HG03442 (cell line): Measurements from ENCODE around the gene ARVCF.

Source experiments
- ATAC-seq: cut with Tn5 transposase; IDR thresholded peaks from one replicate; pipeline ENCODE4 v1.9.1; 2021; ENCODE audit warnings: mild to moderate bottlenecking, moderate library complexity; ENCODE audit not compliant: unreplicated experiment

ARVCF gene, protein sequence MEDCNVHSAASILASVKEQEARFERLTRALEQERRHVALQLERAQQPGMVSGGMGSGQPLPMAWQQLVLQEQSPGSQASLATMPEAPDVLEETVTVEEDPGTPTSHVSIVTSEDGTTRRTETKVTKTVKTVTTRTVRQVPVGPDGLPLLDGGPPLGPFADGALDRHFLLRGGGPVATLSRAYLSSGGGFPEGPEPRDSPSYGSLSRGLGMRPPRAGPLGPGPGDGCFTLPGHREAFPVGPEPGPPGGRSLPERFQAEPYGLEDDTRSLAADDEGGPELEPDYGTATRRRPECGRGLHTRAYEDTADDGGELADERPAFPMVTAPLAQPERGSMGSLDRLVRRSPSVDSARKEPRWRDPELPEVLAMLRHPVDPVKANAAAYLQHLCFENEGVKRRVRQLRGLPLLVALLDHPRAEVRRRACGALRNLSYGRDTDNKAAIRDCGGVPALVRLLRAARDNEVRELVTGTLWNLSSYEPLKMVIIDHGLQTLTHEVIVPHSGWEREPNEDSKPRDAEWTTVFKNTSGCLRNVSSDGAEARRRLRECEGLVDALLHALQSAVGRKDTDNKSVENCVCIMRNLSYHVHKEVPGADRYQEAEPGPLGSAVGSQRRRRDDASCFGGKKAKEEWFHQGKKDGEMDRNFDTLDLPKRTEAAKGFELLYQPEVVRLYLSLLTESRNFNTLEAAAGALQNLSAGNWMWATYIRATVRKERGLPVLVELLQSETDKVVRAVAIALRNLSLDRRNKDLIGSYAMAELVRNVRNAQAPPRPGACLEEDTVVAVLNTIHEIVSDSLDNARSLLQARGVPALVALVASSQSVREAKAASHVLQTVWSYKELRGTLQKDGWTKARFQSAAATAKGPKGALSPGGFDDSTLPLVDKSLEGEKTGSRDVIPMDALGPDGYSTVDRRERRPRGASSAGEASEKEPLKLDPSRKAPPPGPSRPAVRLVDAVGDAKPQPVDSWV

DNA sequence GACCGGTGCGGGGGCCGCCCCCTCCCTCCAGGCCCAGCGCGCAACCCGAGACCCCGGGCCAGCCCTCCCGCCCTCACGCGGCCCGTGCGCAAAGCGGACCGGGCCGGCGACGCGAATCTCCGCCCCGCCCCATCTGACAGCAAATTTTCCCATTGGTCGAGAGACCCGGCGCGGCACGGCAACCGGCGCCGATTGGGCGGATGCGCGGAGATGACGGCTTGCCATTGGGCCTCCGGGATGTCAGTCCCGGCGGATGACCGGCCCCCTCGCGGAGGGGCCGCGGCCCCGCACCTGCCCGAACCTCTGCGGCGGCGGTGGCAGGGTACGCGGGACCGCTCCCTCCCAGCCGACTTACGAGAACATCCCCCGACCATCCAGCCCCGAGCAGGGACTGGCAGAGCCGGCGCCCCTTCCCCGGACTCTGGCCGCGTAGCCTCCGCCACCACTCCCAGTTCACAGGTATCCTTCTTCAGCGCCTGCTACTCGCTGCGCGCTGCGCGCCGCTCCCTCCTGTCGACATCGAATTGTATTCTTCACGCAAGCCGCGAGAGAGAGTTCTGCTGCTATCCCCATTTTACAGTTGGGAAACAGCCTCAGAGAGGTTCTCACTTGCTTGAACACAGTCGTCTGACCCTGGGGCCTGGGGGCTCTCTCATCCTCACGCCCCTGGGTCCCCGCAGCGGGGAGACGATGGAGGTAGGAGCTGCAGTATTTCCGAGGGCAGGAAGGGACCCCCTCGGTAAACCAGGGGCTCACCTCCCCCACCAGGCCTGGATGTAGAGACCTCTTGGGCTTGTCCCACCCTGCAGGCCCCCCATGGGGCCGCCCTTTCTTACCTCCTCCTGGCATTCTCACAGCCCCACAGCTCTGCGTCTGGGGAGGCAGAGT lies at the start of gene ARVCF:
Gene ARVCF, minus strand, starts transcription at position 90 of the 888 bp plus-strand sequence. CDS start 26,029 bp downstream, outside the sequence.
- ATAC-seq, result peak; percentile 38

DNA sequence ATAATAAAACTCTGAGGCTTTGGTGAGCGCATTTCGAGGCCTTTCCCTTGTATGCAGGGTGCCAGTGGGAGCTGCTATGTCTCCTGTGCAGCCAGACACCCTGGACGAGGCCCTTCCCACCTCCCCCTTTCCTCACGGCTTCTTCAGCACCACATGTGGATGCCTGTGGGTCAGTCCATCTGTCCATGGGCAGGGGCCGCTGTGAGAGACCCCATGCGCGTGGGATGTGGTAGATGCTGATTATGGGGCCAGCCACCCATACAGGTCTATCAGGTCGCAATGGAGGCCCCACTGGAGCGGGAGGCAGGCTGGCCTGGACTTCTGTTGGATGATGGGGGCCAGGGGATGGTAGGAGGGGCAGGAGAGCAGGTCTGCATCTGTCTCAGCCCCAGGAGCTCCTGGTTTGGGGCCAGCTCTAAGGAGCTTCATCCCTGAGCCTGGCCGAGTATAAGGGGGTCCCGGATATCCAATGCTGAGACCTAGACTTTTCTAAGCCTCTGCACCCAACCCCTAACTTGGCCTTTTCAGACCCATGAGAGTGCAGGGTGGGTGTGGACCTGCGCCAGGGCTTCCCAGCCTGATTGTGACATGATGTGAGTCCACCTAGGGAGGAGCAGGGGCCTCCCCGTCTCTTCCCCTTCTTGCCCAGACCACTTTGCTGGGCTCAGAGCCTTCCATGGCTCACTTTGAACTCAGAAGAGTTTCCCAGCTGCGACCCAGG lies 49.4 kb upstream of the ARVCF start:
- no peak for ATAC-seq

DNA sequence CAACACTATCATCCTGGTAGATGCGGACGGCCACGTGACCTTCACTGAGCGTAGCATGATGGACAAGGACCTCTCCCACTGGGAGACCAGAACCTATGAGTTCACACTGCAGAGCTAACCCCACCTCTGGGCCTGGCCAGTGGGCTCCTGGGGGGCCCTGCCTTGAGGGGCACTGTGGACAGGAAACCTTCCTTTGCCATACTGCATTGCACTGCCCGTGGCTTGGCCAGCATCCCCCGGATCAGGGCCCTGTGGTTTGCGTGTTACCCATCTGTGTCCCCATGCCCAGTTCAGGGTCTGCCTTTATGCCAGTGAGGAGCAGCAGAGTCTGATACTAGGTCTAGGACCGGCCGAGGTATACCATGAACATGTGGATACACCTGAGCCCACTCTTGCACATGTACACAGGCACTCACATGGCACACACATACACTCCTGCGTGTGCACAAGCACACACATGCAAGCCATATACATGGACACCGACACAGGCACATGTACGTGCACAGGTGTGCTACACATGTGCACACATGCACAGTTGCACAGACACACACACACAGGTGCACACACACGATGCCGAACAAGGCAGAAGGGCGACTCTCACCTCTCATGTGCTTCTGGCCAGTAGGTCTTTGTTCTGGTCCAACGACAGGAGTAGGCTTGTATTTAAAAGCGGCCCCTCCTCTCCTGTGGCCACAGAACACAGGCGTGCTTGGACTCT lies 48.1 kb upstream of the ARVCF start:
- ATAC-seq, result no peak

DNA sequence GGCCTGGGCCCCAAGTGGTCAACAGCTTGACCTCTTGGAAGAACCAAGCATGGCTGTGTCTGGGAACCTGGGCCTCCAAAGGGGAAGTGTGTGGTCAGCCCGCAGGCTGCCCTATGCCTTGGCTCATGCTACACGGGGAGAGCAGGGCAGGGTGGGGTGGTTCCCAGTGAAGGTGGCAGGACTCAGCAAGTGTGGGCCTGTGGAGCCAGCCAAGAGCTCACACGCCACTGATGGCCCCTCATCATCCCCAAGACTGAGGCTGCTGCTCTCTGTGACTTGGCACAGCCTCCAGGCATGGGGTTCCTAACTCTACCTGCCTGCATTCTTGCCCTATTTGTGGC lies 47.5 kb upstream of the ARVCF start:
- ATAC-seq, result no peak

DNA sequence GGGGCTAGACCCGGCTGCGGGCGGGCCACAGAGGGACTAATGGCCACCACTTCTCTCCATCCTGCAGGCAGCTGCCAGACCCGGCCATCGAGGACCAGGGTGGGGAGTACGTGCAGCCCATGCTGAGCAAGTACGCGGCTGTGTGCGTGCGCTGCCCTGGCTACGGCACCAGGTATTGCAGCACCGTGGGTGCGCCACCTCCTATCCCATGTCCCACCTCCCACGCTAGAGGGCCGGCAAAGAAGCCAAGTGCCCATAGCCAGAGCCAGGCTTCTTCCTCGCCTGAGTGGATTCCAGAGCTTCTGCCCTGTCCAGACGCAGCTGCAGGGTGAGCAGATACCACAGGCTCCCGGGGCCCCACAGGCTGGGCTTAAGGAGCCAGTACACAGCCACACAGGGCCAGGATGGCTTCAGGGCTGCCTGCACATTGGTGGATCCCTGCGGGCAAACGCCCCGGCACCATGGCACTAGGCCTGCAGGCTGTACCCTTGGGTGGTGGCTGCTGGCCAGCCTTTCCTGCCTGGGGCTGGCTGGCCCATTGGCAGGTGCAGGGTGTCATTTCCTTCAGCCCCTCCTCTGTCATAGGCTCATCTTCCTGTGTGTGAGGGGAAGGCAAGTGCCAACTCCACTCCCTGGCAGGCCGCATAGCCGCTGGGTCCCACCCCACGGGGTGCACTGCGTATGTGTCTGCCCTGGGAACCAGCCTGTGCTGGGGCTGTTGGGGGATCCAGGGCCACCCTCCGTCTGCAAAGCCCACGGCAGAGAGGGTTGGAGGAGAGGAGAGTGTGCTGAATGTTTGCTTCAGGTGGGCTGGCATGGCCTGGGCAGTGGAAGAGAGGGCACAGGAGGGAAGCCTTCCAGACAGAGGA lies 46.9 kb upstream of the ARVCF start:
- ATAC-seq, result no peak

DNA sequence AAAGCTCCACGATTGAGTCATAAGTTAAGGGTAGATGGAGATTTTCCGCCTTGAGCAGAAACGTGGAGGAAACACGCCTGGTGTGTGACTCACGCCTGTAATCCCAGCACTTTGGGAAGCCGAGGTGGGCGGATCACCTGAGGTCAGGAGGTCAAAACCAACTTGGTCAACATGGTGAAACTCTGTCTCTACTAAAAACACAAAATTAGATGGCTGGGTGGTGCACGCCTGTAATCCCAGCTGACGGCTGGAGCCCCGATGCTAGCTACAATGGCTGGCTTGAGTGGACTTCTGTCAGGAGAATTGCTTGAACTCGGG lies 46.1 kb upstream of the ARVCF start:
- no peak for ATAC-seq

DNA sequence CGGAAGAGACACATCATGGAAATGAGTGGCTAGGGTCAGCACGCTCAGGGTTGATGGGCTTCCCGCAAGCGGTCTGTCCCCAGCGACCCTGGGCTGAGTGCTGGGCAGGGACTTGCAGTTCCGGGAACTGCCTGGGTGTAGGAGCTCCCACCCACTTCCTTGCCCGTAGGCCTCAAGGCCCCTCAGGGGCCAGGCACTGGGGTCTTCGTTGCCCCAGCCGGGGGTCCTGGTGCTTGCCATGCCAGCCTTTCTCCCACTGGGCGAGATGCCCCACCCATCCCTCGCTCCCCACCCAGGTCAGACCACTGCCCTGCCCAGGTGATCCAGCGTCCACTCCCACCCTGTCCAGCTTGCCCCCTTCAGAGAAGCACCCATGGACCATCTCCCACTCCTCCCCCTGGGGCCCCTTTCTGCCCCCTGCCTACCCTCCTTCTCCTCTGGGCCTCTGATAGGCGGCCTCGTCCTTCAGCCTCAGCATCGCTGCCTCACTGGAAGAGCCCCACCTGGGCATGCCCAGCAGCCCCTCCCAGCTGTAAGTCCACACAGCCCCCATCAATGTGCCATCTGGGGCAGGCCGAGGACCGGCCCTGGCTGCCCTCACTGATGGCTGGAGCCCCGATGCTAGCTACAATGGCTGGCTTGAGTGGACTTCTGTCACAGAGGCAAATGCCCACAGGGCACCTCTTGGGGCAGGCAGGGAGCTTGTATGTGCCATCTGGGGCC lies 45.6 kb upstream of the ARVCF start:
- ATAC-seq, result no peak

DNA sequence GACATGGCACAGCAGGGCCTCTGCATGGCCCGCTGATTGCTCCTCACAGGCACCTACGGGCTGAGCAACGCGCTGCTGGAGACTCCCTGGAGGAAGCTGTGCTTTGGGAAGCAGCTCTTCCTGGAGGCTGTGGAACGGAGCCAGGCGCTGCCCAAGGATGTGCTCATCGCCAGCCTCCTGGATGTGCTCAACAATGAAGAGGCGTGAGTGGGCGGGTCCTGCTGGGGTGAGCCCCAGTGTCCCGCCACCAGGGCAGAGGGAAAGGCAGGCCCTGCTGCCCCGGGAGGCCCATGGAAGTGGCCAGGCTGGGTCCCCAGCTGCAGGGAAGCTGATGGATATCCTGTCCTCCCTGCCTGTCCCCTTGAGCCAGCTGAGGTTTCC lies 44.8 kb upstream of the ARVCF start:
- ATAC-seq, result no peak

DNA sequence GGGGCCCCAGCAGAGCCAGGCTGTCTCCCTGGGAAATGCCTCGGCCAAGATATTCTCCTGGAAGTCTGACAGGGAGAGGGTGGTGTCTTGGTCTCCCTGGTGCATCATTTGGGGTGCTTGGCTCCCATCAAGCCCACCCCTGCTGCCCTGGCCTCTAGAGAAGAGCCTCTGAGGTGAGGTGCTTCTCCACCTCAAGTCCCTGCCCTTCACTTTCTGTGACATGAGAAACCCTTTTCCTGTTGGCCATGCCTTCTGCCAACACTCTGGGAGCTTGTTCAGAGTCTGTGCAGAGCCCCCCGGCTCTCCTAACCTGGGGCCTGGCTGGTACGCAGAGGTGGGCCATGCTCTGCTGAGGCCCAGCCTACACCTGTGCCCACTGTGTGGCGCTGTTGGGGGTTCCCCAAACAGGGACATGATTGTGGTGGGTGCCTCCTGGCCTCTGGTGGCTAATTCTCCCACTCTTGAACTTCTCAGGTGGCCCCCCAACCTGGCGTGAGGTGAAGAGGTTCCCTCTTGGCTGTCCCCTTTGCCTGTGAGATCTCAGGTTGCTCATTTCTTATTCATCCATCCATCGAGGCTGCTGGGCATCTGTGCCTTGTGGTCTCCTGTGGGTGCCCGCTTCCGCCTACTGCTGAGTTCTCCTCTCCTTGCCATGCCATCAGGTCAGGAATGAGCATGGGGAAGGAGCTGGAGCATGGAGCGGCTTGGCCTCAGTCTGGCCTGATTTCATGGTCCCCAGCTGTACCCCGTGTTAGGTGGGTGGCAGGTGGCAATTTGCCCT lies 44.3 kb upstream of the ARVCF start:
- ATAC-seq, result no peak

DNA sequence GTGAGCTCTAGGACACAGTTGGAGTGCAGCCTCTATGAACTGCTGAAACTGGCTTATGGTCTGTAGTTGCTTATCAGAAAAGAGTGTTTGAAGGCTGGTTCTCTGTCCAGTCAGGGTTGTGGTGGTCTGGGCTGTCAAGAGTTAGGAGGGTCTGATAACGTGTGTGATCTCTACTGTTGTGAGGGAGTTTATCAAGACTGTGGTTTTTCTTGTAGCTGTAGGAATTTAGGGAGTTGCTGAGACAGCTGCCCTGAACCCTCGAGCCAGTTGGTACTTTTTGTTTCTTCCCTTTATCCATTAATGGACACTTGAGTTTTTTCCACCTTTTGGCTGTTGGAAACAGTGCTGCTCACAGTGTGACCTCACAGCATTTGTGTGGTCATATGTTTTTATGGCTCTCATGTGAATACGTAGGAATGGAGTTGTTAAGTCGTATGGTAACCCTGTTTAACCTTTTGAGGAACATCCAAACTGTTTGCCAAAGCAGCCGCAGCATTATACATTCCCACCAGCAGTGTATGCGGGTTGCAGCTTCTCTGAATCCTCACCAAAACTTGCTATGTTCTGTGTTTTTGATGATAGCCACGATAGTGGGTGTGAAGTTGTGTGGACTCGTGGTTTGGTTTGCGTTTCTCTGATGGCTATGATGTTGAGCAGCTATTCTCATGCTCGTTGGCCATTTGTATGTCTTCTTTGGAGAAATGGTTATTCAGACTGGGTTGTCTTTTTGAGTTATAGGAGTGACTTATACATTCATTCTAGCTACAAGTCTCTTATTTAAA lies 42.6 kb upstream of the ARVCF start:
- no peak for ATAC-seq

DNA sequence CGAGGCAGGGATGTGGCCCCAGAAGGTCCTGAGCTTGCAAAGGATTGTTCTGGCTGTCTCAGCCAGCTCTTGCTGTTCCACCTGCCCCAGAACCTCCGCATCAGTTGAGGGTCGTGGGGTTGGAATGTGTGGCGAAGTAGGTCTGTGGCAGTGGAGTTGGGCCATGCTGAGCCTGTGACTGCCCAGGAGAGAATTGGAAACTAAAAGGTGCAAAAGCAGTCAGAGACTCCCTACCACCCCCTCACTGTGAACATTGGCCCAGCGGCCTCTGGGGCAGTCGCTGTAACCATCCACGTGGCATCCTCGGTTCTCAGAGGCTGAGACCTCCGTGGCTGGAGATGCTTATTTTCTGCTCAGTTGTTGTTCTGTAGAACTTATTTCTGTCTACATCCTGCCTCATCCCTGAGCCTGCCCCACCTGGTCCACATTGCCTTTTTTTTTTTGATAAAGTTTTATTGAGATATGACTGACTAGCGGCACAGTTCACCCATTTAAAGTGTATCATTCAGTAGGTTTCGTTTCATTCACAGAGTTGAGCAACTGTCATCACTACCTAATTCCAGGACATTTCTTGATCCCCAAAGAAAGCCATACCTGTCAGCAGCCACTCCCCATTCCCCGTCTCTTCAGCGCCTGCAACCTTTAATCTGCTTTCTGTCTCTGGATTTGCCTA lies 41.1 kb upstream of the ARVCF start:
- ATAC-seq, result no peak

DNA sequence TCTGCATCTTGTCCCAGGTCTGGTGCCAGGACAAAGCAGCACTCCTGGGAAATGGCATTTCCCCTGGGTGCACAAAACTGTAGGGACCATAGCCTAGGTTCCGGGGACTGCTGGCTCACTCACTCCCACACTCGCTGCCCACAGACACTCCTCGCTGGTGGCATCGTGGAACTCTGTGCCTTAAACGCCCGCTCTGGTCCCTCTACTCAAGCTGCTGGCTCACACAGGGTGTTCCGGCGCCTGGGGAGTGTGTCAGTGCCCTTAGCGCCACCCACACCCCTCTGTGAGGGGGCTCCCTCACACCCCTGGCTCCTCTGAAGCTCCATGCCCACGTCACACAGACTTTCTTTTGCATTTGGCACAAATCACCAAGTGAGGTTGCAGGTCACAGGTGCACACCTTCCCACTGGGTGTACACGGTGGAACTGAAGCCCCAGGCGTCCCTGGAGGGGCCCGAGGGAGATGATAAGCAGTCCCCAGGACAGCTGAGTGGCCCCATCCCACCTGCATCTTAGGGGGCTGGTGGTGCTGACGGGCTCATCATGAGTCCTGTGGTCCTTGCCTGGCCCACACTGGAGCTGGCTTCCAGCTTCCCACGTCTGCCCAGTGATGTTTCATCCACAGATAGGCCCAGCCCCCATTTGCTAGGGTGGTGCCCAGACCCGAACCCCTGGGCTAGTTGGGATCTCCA lies 40.2 kb upstream of the ARVCF start:
- no peak for ATAC-seq

DNA sequence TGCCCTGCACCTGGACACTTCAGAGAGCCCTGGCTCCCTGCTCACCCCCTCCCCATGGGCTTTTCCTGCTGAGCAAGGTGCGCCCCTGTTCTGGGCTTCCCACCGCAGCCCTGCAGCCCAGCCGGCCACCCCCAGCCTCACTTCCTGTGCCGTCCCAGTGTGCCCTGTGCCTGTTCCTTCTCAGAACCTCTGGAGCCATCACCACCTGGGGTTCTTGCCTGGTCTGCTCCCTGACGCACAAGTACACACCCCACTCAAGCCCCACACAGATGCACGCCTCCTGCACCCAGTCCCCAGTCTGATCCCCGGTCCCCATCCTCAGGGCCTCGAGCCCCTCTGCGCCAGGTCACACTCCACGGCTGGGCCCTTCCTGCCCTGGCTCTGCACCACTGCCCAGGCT lies 39.5 kb upstream of the ARVCF start:
- ATAC-seq, result no peak

DNA sequence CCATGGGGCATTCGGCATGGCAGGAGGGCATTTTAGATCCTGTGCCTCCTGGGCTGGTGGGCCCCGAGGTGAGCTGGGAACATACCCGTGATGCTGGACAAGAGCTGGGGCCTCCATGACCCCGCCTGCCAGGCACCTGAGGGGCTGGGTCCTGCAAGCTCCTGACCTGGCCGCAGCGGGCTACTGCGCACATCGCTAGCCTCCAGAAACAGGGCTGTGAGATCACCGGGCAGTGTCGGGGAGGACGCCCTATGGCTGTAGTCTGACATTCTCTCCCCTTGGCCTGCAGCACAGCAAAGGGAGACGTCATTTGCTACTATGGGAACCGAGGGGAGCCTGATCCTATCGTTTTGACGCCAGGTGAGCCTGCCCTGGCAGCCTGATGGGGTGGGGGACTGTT lies 39.0 kb upstream of the ARVCF start:
- no peak for ATAC-seq

DNA sequence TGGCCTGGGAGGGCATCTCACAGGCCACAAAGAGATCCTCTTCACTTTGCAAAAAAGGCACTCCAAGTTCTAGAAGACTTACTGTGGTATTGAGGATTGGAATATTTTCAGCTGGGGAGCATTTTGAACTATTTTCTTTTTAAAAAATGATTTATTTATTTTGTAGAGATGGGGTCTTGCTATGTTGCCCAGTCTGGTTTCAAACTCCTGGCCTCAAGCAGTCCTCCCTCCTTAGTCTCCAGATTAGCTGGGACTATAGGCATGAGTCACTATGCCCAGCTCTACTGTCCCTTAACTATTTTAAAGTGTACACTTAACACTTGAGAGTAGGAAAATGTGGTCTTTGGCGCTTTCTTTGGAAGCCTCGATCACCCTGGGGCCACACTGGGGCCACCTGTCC lies 38.5 kb upstream of the ARVCF start:
- no peak for ATAC-seq

DNA sequence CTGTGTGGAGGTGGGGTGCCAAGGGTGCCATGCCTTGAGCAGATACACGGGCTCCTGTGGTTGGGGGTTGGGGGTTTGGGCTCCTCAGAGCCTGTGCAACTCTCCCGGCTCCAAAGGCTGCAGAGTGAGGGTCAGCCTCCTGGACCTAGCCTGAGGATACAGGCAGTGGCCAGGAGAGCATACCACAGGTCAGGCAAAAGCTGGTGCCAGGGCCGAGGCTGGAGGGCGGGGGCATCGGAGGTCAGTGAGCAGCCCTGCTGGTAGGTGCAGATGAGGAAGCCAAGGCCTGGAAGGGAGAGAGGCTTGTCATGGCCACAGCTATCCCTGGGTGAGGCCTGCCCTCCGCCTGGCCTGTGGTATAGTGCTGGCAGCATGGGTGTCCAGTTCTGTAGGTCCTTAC lies 37.9 kb upstream of the ARVCF start:
- no peak for ATAC-seq
